Measurements from ENCODE around the gene ADRM1. TPM values are rescaled to one million over a fixed set of nuclear protein-coding genes. Genes with fewer than 3 reads are reported as not detected.

ADRM1 gene
- total RNA-seq, 6 donors from 2014 or later: 57.6 to 158 (median 91.6) TPM

DNA sequence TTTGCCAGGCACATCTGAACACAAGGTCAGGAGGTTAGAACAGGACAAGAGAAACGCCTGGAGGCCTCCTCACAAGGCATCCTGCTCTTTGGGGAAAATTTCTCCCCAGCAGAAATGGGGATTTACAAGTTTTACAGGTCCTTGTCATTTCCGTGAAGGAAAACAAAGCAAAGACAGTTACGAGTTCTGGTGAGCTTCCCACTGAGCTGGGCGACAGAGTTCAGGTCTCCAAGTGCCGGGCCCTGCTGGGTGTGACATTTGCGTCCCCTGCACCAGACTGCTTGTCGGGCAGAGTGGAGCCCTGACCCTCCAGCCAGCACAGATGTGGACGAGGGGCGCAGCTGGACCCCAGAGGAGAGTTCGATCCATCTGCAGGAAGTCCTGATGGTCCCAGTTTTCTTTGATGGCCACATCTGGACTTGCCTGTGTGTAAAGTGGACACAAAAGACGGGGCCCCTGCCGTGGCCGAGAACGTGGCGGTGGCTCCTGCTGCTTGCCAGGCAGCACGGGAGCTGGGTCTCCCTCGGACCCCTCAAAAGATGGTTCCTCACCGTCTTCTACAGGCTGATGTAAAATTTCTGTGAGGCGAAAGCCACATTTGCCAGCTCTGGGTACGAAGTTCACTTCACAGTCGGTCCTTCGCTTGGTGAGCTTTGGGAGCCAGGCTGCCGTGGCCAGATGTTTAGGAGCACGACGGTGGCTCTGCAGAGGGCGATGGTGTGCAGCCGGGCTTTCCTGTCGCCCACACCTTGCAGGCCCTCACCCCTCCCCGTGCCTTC, 5.2 kb upstream of the ADRM1 start:
- H3K27me3 ChIP-seq: no peaks in the 10 kb centered on the region
- WGBS, 2 donors: 90 to 91% methylated on average over 28 to 29 of the region's 29 CpGs
- H3K36me3 ChIP-seq: peaks cover 8 to 58% (median 30%) of the 10 kb centered on the region in 4 donors
- ATAC-seq (ENCODE audit: low FRiP score in 2 of 2): no peak
- peaks cover 0 to 10% (median 2%) of the 10 kb centered on the region in 4 donors for H3K4me1 ChIP-seq
- peak in 1 of 2 donors; percentile 77 for DNase-seq
- TF ChIP-seq EP300 (IDR thresholded peaks at IDR 0.05) (no peak), CTCF (IDR thresholded peaks at IDR 0.05) (no peak)
- H3K4me3 ChIP-seq: no peak overlapping the region
- no peak overlapping the region for H3K27ac ChIP-seq
- no peaks in the 10 kb centered on the region for H3K9me3 ChIP-seq

- Histone ChIP-seq H3K4me1 (peaks cover 1 to 13% (median 4%) of the 10 kb centered on the region in 4 donors), H3K36me3 (peaks cover 8 to 47% (median 24%) of the 10 kb centered on the region in 4 donors), H3K27me3 (no peaks in the 10 kb centered on the region), H3K9me3 (no peaks in the 10 kb centered on the region), H3K4me3 (no peak overlapping the region), H3K27ac (no peak overlapping the region)
- ATAC-seq (ENCODE audit: low FRiP score in 2 of 2): no peak
- WGBS, 2 donors: 92 to 93% methylated on average over 21 to 33 of the region's 33 CpGs
- no peak for DNase-seq
- no peak for TF ChIP-seq EP300 (IDR thresholded peaks at IDR 0.05)
- no peak for TF ChIP-seq CTCF (IDR thresholded peaks at IDR 0.05)
- no peak for TF ChIP-seq POLR2AphosphoS5 (IDR thresholded peaks at IDR 0.05)
- no peak for TF ChIP-seq POLR2A (IDR thresholded peaks at IDR 0.05)
Measured at GRCh38 chr20:62298577-62299249, 4.1 kb upstream of the ADRM1 start.

- DNase-seq (no peak), ATAC-seq (ENCODE audit: low FRiP score in 2 of 2) (no peak)
- TF ChIP-seq EP300 (IDR thresholded peaks at IDR 0.05) (no peak), POLR2A (IDR thresholded peaks at IDR 0.05) (no peak), CTCF (IDR thresholded peaks at IDR 0.05) (no peak), POLR2AphosphoS5 (IDR thresholded peaks at IDR 0.05) (no peak)
- H3K27me3 ChIP-seq: no peaks in the 10 kb centered on the region
- H3K4me3 ChIP-seq: no peak overlapping the region
- 90% methylated on average over 12 of the region's 12 CpGs for WGBS, 2 donors
- H3K9me3 ChIP-seq: no peaks in the 10 kb centered on the region
- no peak overlapping the region for H3K27ac ChIP-seq
- peaks cover 11 to 24% (median 14%) of the 10 kb centered on the region in 4 donors for H3K4me1 ChIP-seq
- H3K36me3 ChIP-seq: peaks cover 8 to 46% (median 17%) of the 10 kb centered on the region in 4 donors
Measured at GRCh38 chr20:62299666-62300236, 3.0 kb upstream of the ADRM1 start.

DNA sequence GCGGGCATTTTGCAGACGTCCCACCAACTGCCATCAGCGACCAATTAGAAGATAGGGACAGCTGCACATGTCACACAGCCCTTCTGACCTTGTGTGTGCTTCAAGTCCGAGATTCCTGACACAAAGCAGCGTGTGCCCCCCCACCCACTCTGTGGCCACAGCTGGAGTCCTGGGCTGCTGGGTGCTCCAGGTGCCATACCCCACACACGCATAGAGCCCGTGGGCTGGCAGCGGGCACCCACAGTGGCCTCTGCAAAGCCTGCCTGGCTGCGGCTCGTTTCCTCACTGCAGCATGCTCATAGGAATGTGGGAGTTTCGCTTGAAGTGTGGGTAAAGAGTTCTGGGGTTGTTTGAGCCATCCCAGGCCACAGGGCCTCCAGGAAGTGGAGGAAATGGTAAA, 2.5 kb upstream of the ADRM1 start:
- no peaks in the 10 kb centered on the region for H3K9me3 ChIP-seq
- TF ChIP-seq POLR2A (IDR thresholded peaks at IDR 0.05) (no peak), POLR2AphosphoS5 (IDR thresholded peaks at IDR 0.05) (no peak), CTCF (IDR thresholded peaks at IDR 0.05) (no peak), EP300 (IDR thresholded peaks at IDR 0.05) (no peak)
- ATAC-seq (ENCODE audit: low FRiP score in 2 of 2) (no peak), DNase-seq (no peak)
- H3K27ac ChIP-seq: no peak overlapping the region
- no peaks in the 10 kb centered on the region for H3K27me3 ChIP-seq
- WGBS, 2 donors: 80% methylated on average over 10 to 11 of the region's 11 CpGs
- peaks cover 5 to 47% (median 20%) of the 10 kb centered on the region in 4 donors for H3K36me3 ChIP-seq
- peaks cover 17 to 30% (median 20%) of the 10 kb centered on the region in 4 donors for H3K4me1 ChIP-seq
- H3K4me3 ChIP-seq: no peak overlapping the region
